HG03159 (cell line): ENCODE measurements around the gene SART3.
"Not testable (repeated sequence)": the region's sequence is repeated elsewhere in the genome, so short reads cannot be mapped to it uniquely, and the experiment has no call there.

ENCODE experiments used
- ATAC-seq: cut with Tn5 transposase; IDR thresholded peaks from one replicate; pipeline ENCODE4 v1.9.1; 2021; ENCODE audit warnings: mild to moderate bottlenecking, moderate library complexity; ENCODE audit not compliant: unreplicated experiment

SART3 gene

DNA sequence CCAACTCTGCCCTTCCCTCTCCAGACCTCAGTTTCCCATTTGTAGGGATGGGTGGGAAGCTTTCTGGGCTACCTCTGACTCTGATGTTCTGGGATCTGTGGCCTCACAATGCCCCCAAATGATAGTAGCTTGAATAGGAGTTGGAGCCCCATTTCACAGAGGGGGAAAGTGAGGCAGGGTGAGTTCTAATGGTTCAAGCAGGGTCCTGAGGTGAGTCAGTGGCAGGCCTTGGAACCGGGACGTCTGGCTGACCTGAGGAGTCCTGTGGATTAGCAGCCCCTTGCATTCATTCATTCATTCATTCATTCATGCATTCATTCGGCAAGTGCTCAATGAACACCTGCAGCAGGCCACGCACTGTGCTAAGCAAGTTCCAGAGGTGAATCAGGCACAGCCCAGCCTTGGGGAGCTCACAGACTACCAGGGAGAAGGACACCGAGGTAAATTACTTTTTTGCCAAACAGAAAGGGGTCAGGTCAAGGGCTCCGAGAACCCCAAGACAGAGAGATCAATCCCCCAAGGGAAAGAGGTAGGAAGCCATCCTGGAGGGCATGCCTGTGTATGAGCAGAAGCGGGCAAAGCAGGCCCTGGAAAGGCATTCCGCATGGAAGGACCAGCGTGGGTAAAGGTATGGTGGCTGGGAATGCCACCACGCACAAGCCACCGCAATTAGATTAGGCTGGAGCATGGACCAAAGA, 37.7 kb upstream of the SART3 start:
- no peak for ATAC-seq

DNA sequence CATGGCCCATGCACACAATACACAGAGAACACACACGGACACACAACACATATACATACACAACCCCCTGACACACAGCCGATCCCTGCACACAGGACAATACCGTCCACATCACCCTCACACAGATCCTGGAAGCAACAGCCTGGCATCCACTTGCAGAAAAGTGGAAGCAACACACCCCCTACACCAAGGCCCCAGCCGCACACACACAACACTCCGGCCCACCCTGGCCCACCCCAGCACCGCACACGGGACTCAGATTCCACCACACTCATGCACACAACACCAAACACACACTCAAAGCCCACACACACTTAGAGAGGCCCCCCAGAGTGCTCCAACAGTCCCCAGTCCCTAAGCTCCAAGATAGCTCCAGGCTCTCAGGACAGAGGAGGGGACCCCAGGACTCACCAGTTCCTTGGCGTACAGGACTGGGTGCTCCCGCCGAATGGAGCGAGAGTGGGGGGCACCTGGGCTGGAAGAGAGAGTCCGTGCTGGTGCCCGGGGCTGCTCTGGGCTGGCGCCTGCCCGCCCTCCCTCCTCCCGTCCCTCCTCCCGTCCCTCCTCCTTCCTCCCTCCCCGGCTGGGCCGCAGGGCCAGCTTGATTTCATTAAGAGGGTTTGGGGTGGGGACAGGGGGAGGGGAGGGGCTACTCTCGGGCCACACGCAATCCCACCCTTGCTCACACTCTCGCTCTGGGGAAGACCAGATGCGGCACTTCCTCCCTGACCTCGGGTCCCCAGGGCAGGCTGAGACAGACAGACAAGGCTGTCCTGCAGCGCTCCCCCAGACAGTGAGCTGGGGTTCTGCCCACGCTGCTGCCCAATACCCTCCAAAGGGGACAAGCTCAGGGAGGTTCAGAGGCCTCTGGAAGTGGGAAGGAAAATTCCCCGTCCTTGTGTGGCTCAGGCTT, 36.8 kb upstream of the SART3 start, which contains the start of gene TMEM119:
Gene TMEM119, minus strand, starts transcription at position 526 of the 913 bp plus-strand sequence. CDS start 5,701 bp downstream, outside the sequence.
- ATAC-seq = no peak

DNA sequence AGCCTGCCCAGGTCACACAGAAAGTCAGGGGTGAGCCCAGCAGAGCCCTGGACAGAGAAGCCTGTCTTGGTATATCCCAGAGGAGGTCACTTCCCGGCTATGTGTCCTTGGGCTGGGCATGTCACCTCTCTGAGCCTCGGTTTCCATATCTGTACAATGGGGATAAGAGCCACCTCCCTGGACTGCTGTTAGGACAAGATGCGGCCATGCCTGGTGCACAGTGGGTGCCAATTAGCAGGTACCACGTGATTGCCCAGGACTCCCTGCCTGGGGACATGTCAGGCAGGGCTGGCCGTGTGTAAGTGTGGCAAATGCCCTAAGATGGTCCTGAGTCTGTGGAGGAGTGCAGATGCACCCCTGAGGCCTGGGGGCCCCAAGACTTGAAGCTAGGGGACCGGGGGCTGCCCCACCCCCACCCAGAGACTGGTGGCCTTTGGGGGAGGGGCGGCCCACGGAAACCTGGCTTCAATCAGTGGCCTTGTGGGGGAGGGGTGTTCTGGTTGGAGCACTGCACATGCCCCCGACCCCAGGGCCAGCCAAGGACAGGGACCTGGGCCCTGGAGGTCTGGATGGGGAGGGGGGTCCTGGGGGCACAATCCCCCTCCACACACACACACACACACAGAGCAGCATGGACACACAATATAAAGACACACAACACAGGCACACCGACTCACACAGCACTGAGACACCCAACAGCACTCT, 36.0 kb upstream of the SART3 start:
- ATAC-seq = no peak

DNA sequence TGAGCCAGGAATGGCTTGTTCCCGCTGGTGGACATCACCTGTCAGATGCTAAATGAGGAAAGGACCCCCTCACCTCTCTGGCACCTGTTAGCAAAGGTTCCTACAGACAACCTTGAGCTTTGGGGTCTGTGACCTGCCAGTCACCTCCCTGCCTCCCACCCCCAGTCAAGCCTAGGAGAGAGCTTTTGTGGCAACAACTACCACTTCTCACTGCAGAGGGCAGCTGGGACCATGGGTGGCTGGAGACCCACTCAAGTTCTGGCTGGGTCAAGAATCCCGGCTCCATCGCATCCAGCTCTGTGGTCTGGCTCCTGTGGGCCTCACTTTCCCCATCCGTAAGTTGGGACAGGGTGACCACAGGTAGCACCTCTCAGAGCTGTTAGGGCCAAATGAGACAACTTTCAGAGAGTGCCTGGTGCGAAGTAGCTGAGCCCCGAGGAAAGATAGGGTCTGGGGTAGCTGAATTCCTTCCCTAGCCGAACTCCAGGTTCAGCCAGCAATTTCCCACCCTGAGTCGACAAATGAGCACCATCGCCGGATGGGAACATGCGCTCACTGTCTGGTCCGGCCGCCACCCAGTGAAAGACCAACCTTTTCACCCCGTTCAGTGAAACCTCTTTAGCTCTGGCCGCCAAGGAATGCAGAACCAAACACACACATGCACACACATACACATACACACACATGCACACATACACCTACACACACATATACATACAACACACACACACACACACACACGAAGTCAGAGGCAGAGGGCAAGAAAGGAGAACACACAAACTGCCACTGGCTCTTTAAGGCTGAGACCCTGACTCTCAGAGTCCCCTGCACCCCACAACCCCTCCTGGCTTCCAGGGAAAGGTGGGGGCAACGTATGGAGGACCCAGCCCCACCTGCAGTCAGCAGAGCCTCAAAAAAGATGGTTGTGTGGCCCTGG, 35.0 kb upstream of the SART3 start:
- ATAC-seq = no peak

DNA sequence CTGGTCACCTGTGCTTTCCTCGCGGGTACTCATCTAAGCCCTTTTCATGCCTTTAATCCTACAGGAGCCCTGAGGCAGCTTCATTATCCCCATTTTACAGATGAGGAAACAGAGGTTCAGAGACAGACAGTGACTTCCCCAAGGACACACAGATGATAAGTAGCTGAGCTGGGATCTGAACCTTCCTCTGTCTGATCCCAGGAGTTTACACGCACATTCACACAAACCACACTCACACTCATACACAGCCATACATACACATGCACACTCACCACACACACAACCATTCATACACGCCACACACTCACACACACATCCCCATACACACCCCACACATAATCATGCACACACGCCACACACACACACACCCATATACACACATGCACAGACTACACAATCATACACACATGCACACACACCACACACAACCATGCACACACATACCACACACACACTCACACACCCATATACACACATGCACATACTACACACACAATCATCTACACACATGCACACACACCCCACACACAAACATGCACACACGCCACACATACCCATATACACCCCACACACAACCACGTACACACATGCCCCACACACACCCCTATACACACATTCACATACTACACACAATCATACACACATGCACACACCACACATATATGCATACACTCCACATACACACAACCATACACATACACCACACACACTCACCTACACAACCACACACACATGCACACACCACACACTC, 34.2 kb upstream of the SART3 start:
- ATAC-seq = no peak

DNA sequence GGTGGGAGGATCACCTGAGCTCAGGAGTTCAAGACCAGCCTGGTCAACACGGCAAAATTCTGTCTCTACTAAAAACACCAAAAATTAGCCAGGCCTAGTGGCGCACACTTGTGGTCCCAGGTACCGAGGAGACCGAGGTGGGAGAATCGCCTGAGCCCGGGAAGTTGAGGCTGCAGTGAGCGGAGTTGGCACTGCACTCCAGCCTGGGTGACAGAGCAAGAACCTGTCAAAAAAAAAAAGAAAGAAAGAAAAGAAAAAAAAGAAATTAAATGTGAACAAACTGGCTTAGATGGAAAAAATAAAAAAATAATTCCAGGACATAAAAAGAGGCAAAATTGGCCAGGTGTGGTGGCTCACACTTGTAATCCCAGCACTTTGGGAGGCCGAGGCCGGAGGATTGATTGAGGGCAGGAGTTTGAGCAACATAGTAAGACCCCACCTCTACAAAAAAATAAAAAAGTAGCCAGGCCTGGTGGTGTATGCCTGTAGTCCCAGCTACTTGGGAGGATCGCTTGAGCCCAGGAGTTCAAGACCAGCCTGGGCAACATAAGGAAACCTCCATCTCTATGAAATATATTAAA, 33.4 kb upstream of the SART3 start:
- no peak for ATAC-seq

DNA sequence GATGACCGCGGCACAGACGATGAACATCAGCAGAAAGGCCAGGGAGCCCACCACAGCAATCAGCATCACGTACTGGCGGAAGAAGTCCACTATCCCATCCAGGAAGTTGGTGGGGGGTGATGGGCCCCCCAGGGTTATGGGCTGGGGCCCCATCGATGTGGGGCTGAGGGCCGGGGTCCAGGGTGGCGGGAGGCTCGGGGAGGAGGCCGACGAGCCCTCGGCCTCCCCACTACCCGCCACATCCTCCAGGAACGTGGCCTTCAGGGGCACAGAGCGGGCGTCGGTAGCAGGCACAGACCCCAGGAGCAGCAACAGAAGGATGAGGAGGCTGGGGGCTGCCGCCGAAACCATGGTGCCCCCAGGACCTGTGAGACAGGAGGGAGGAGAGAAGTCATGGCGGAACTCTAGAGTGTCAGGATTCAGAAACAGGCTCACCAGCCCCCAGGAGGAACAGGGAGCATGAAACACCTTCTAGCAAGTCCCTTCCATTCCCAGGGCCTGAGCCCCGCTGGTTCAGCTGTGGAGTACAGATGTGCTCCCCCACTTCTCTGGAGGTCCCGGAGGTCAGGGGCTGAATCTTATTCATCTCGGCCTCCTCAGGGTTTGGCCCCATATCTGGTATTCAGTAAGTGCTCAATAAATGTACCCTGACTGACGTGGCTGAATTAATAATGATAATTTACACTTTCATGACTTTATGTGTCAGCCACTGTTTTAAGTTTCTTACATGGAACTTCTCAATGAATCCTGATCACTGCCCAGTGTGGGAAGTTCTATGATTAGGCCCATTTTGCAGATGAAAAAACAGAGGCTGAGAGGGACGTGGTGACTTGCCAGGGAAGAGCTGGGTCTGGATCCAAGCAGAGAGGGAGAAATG, 31.3 kb upstream of the SART3 start:
- ATAC-seq = no peak

DNA sequence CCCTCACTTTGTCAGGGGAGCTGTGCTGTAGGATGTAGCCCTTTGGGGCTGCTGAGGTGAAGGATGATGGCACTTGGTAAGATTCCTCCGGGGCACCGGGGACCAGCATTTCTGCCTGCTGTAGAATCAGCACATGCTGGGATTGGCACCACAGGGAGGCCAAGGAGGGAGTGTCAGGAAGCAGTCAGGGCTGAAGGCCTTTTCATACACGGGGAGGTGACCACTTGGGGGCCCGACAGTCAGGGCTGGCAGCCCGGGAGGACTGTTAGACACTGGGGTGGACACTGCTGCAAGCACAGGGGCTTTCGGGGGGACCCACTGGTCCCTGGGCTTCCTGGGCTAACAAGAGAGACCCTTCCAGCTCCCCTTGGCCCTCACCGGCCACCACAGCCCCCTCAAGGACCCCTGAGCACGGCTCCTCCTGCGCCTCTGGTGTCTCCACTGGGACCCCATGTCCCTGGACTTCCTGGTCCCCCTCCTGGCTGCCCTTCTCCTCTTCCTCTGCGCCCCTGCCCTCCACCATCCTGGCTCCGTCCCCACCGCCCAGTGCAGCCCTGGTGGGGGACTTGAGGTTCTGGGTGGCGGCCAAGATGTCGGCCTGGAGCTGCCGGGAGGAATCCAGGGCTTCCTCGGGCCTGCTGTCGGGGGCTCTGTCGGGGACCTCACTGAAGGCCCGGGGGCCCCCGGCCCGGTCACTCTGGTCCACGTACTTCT, 30.5 kb upstream of the SART3 start:
- ATAC-seq = no peak

DNA sequence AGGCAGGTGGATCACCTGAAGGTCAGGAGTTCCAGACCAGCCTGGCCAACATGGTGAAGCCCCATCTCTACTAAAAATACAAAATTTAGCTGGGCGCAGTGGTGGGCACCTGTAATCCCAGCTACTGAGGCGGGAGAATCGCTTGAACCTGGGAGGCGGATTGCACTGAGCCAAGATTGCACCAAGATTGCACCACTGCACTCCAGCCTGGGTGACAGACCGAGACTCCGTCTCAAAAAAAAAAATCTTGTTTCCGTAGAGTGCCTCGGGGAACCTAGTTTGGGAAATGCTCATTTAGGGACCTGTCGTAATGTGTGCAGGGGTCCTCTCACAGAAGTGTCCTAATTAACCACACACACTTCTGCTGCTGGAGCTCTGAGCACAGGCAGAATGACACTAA, 29.5 kb upstream of the SART3 start:
- ATAC-seq = not testable (repeated sequence)

DNA sequence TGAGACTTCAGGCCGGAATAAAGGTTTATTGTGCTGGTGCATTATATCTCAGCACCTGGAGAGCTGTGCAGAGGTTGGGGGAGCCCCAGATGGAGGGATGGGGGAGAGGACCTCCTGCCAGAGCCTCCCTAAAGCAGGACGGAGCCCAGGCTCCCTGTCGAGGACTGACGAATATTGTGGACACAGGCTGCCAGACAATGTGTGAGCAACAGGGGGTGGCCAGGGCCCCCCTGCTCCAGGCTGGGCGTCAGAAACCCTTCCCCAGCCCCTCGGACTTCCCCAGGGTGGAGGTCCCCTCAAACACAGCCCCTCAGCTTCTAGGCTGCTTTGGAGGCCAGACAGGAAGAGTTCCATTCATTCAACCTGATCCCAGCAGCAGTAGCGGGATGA, 28.9 kb upstream of the SART3 start:
- ATAC-seq = no peak

DNA sequence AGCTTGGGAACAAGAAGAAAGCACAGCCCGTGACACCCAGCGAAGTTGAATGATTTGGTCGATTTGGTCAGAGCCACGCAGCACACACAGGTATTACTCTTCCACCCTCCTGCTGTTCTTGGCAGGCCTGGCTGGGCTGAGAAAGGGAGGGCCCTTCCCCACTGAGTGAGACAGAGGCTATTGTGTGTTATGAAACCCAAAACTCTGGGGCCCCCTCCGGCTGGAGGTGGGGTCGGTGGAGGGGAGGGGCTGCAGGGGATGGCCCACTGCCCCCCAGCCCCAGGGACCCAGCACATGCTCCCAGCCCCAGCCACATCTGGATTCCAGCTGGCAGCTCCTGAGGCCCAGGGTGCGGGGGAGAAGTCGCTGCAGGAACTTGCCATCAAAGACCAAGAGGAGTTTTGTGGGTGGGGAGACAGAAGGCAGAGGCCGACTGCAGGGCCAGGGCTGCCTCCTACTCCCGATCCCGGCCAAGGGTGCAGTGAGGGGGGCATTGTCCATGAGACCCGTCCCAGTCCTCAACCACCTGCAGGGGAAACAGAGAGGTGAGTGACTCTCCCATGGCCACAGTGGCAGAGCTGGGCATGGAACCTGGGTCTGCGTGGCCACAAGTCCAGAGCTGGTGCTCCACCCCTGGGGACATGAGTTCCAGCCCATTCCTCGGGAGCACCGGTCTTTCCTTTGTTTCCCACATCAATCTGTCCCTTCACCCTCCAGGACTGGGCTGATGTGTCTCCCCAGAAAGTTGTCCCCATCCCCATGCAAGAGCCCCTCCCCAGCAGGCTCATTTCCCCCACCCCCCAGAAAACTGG, 28.3 kb upstream of the SART3 start:
- no peak for ATAC-seq

DNA sequence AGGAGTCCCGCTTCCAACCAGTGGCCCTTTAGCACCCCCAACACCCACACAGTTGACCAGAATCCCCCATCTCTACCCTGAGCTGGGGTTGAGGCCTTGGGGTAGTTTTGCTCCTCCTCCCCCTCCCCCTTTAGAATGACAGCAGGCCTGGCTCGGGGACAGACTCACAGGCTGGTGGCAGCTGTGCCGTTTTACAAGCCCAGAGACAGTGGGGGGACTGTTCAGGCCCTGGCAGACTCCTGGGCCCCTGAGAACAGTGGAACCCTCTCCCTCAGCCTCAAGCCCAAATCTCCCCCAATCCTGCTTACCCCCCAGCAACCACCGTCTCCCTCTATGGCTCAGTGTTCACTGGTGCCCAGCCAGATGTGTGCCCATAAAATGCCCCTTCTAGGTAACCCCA, 26.9 kb upstream of the SART3 start:
- ATAC-seq = no peak

DNA sequence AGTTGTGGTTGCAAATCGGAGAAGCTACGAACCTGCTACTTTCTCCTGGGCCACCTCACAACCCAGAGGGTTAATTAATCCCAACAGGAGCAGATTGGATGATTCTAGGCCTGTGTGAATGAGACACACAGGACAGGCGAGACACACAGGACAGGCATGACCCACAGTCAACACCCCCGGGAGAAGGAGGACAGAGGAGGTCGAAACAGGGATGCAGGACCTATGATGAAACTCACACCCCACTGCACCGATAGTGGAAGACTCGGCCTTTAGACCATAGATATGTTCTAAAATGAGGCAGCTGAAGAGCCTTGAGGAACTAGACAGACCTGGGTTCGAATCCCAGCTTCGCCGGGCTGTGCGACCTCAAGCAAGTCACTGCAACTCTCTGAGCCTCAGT, 25.3 kb upstream of the SART3 start:
- ATAC-seq = no peak

DNA sequence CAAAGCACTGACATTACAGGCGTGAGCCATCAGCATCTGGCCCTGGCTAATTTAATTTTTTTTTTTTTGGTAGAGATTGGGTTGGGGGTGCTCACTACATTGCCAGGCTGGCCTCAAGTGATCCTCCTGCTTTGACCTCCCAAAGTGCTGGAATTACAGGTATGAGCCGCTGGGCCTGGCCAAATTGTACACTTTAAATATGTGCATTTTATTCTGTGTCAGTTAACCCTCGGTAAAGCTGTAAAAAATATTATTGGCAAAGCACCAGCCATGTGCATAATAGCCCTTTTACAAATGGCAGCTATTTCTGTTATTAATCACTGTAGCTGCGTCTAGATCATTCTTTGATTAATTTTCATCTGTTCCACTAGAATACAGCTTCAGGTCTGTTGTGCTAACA, 24.9 kb upstream of the SART3 start:
- ATAC-seq = no peak

DNA sequence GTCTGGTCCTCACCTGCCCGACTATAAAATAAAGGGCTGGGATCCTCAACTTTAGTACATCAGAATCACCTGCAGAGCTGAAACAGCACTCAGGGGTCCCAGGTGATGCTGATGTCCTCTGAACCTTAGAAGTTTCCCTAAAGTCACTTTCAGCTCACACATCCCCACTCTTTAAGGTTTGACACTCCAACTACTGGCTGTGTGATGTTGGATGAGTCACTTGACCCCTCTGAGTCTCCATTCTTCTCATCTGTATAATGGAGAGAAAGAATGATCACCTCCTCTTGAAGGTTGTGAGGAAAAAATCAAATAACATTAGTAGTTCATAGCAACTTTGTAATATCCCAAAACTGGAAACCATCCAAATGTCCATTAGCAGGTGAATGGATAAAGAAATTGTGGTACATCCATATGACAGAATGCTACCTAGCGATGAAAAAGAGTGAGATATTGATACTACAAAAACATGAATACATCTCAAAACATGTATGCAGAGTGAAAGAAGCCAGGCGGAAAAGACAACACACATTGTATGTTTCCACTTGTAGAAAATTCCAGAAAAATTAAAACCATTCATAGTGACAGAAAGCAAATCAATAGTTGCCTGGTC, 23.6 kb upstream of the SART3 start:
- no peak for ATAC-seq

DNA sequence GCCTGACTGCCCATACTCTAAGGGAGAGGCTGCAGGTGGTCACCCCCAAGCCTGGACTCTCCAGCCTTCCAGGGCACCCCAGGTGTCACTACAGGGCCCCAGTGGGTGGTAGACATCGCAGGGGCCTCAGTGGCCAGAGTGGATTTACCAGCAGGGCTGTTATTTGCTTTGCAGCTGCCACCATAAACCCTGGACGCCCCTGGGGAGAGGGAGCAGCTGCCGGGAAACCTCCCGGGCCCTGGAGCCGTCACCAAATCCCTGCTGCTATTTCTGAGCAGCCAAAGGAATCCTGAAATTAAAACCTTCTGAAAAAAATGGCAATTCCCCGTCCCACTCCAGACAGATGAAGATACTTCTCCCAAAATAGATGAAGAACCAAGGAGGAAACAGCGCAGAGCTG, 23.0 kb upstream of the SART3 start:
- ATAC-seq = no peak
